H1 (cell line): ENCODE results near the gene MNAT1. TPM values are rescaled to one million over a fixed set of nuclear protein-coding genes. Genes with fewer than 3 reads are reported as not detected.

Experiments
- CTCF ChIA-PET: fragments of 300-600 bp; sonication (Branson Sonifier 250); formaldehyde crosslinking; loops from one replicate; lab custom pipeline; 2021; ENCODE audit not compliant: partially characterized antibody; lab: Charles Lee
- POLR2A ChIA-PET: fragments of 300-600 bp; sonication (Branson Sonifier 250); formaldehyde crosslinking; loops from one replicate; lab custom pipeline; 2021; ENCODE audit warnings: inconsistent platforms; ENCODE audit not compliant: partially characterized antibody; lab: Charles Lee
- DNase-seq, 2 experiments: peaks; one replicate each; pipeline versions ENCODE4 v3.0.0 to v3.0.0-alpha.2; 2010 to 2022; ENCODE audit warnings: low spot score in 2 of 2, low read depth in 1 of 2, mixed read lengths in 1 of 2
- FAIRE-seq: peaks from 2 replicates; lab custom pipeline; 2011; peaks lifted over from hg19 to GRCh38; lab: Jason Lieb, UNC
- H2AFZ ChIP-seq: 2 replicates; pipeline ENCODE4 v1.8.1; 2012; ENCODE audit warnings: low read length, inconsistent platforms
- H2AK5ac ChIP-seq: 2 replicates; pipeline ENCODE4 v1.6.1; 2013; ENCODE audit warnings: low read depth, low read length
- H2BK120ac ChIP-seq: replicated peaks from 2 replicates; pipeline ENCODE3; 2013; ENCODE audit warnings: low read depth, low read length, inconsistent platforms
- H2BK12ac ChIP-seq: 2 replicates; pipeline ENCODE4 v1.6.1; 2013; ENCODE audit warnings: low read depth, low read length
- H2BK15ac ChIP-seq: 2 replicates; pipeline ENCODE4 v1.6.1; 2013; ENCODE audit warnings: low read length
- H2BK20ac ChIP-seq: 2 replicates; pipeline ENCODE4 v1.6.1; 2013; ENCODE audit warnings: low read length
- H2BK5ac ChIP-seq: 2 replicates; pipeline ENCODE4 v1.6.1; 2013; ENCODE audit warnings: low read depth, low read length
- H3K14ac ChIP-seq: 2 replicates; pipeline ENCODE4 v1.6.1; 2013; ENCODE audit warnings: inconsistent platforms; ENCODE audit not compliant: insufficient read length
- H3K18ac ChIP-seq: 2 replicates; pipeline ENCODE4 v1.6.1; 2013; ENCODE audit warnings: low read length; ENCODE audit errors: extremely low read depth
- H3K23ac ChIP-seq: 2 replicates; pipeline ENCODE4 v1.6.1; 2013; ENCODE audit warnings: inconsistent platforms; ENCODE audit not compliant: insufficient read length
- H3K23me2 ChIP-seq: 2 replicates; pipeline ENCODE4 v1.6.1; 2013; ENCODE audit warnings: low read depth, low read length
- H3K27ac ChIP-seq: 2 replicates; pipeline ENCODE4 v1.6.1; 2011; ENCODE audit warnings: low read depth, low read length, inconsistent platforms
- H3K27me3 ChIP-seq, 4 experiments: replicated peaks in 1 of 4; 1 replicate in 1 of 4; 2 replicates in 3 of 4; pipeline versions ENCODE4 v1.6.1 to v1.8.1; 2011 to 2013; ENCODE audit warnings: low read length in 3 of 4, mild to moderate bottlenecking in 3 of 4, inconsistent platforms in 2 of 4, mixed read lengths in 2 of 4, moderate library complexity in 1 of 4; ENCODE audit not compliant: control insufficient read depth in 3 of 4, insufficient read depth in 3 of 4; ENCODE audit errors: extremely low read depth in 1 of 4
- H3K36me3 ChIP-seq, 4 experiments: 2 replicates each; pipeline versions ENCODE4 v1.6.1 to v1.8.1; 2011 to 2013; ENCODE audit warnings: mild to moderate bottlenecking in 4 of 4, low read length in 3 of 4, moderate library complexity in 2 of 4, control low read depth in 1 of 4, inconsistent platforms in 1 of 4; ENCODE audit not compliant: insufficient read depth in 4 of 4, control insufficient read depth in 2 of 4
- H3K4ac ChIP-seq: replicated peaks from 2 replicates; pipeline ENCODE3; 2013; ENCODE audit warnings: low read length, low read depth, mixed read lengths, inconsistent platforms; ENCODE audit not compliant: insufficient read length
- H3K4me1 ChIP-seq, 4 experiments: replicated peaks in 1 of 4; 1 replicate in 1 of 4; 2 replicates in 3 of 4; pipeline versions ENCODE4 v1.6.1 to v1.8.1; 2011 to 2013; ENCODE audit warnings: low read length in 3 of 4, inconsistent platforms in 2 of 4, mixed read lengths in 1 of 4; ENCODE audit not compliant: insufficient read depth in 4 of 4, control insufficient read depth in 3 of 4
- H3K4me2 ChIP-seq, 2 experiments: 2 replicates each; pipeline versions ENCODE4 v1.6.1 to v1.8.1; 2011 to 2013; ENCODE audit warnings: low read depth in 2 of 2, low read length in 2 of 2, control low read depth in 1 of 2, inconsistent platforms in 1 of 2, mild to moderate bottlenecking in 1 of 2; ENCODE audit not compliant: insufficient read depth in 1 of 2
- H3K4me3 ChIP-seq, 4 experiments: fragments of 200-600, 300-600 bp in 1 of 4; sonication (generic), shearing (Covaris generic), sonication (Bioruptor Twin) in 1 of 4; 2 replicates each; pipeline versions ENCODE4 v1.5.1 to v1.8.1; 2011 to 2016; ENCODE audit warnings: low read length in 4 of 4, low read depth in 3 of 4, control low read depth in 2 of 4, inconsistent platforms in 2 of 4, mild to moderate bottlenecking in 2 of 4, mixed read lengths in 1 of 4, moderate library complexity in 1 of 4; ENCODE audit not compliant: insufficient read depth in 2 of 4; ENCODE audit errors: extremely low read depth in 1 of 4
- H3K56ac ChIP-seq: replicated peaks from 2 replicates; pipeline ENCODE3; 2013; ENCODE audit warnings: low read depth, mild to moderate bottlenecking, mixed read lengths, low read length, inconsistent platforms; ENCODE audit not compliant: insufficient read length
- H3K79me1 ChIP-seq: 2 replicates; pipeline ENCODE4 v1.6.1; 2013; ENCODE audit warnings: low read depth, low read length, control low read depth
- H3K79me2 ChIP-seq, 2 experiments: 2 replicates each; pipeline versions ENCODE4 v1.6.1 to v1.8.1; 2012 to 2013; ENCODE audit warnings: low read length in 2 of 2, mild to moderate bottlenecking in 2 of 2, inconsistent platforms in 1 of 2; ENCODE audit not compliant: insufficient read depth in 2 of 2, control insufficient read depth in 1 of 2
- H3K9ac ChIP-seq, 4 experiments: replicated peaks in 1 of 4; 1 replicate in 1 of 4; 2 replicates in 3 of 4; pipeline versions ENCODE4 v1.6.1 to v1.8.1; 2011 to 2013; ENCODE audit warnings: low read depth in 3 of 4, low read length in 3 of 4, control low read depth in 2 of 4, mild to moderate bottlenecking in 2 of 4, moderate library complexity in 2 of 4, inconsistent platforms in 1 of 4; ENCODE audit errors: extremely low read depth in 1 of 4
- H3K9me3 ChIP-seq, 2 experiments: 2 replicates each; pipeline versions ENCODE4 v1.6.1 to v1.8.1; 2012 to 2013; ENCODE audit warnings: mild to moderate bottlenecking in 2 of 2, moderate library complexity in 2 of 2, control low read depth in 1 of 2, inconsistent platforms in 1 of 2, low read depth in 1 of 2, low read length in 1 of 2, mixed read lengths in 1 of 2; ENCODE audit not compliant: insufficient read depth in 2 of 2
- H4K20me1 ChIP-seq, 2 experiments: replicated peaks in 1 of 2; 2 replicates each; pipeline versions ENCODE3 to v1.8.1; 2011 to 2013; ENCODE audit warnings: inconsistent platforms in 2 of 2, low read length in 2 of 2, mild to moderate bottlenecking in 1 of 2; ENCODE audit not compliant: insufficient read depth in 2 of 2, control insufficient read depth in 1 of 2
- H4K5ac ChIP-seq: 2 replicates; pipeline ENCODE4 v1.6.1; 2013; ENCODE audit warnings: low read length, low read depth, mixed read lengths, inconsistent platforms; ENCODE audit not compliant: insufficient read length
- H4K8ac ChIP-seq: 2 replicates; pipeline ENCODE4 v1.8.0; 2013; ENCODE audit warnings: mild to moderate bottlenecking, moderate library complexity, low read length, inconsistent platforms; ENCODE audit not compliant: insufficient read depth; ENCODE audit errors: extremely low read depth
- H4K91ac ChIP-seq: replicated peaks from 2 replicates; pipeline ENCODE3; 2013; ENCODE audit warnings: low read length, mixed read lengths, inconsistent platforms; ENCODE audit not compliant: insufficient read length
- CHD2 ChIP-seq: IDR thresholded peaks from 2 replicates; pipeline ENCODE4 v1.6.1; 2012; ENCODE audit warnings: low read length, improper control_type of control experiment
- EGR1 ChIP-seq: IDR thresholded peaks from 2 replicates; pipeline ENCODE4 v1.6.1; 2011; ENCODE audit warnings: low read depth, low read length, borderline replicate concordance
- RXRA ChIP-seq: IDR thresholded peaks from 2 replicates; pipeline ENCODE4 v1.6.1; 2011; ENCODE audit warnings: low read depth, mild to moderate bottlenecking, low read length, moderate library complexity; ENCODE audit not compliant: insufficient read depth
- WGBS, 2 experiments: shearing (Covaris generic) in 1 of 2; methylation state at CpG; one replicate each; pipeline versions ENCODE4 v1.1.6 to v1.1.7; 2013 to 2015; ENCODE audit warnings: low lambda C conversion rate in 2 of 2, mixed read lengths in 2 of 2, inconsistent platforms in 1 of 2, low coverage in 1 of 2, missing lambda C conversion rate in 1 of 2; ENCODE audit not compliant: insufficient replicate concordance in 2 of 2, insufficient coverage in 1 of 2, insufficient read length in 1 of 2; ENCODE audit errors: extremely low coverage in 1 of 2, missing lambda C conversion rate in 1 of 2; 5-methylcytosine and 5-hydroxymethylcytosine counted together
- polyA plus RNA-seq, 7 experiments: library from polyadenylated mRNA; depleted of rRNA in 3 of 7; stranded (reverse) in 5 of 7; unstranded in 2 of 7; fragments of >200 nt in 5 of 7; fragments of 200-250 nt in 2 of 7; gene quantifications; 1 replicate in 5 of 7; 2 replicates in 1 of 7; 4 replicates in 1 of 7; pipeline versions ENCODE4 v1.2.1 to v1.2.3, GENCODE V29; 2011 to 2013; ENCODE audit warnings: missing spikeins in 2 of 7, mixed read lengths in 2 of 7
- total RNA-seq: library from RNA; stranded (reverse); fragmentation: NEBNext Ultra II Directional; extraction: Animal tissue kit (Norgen Biotek cat#: 25700); gene quantifications from 2 replicates; pipeline ENCODE4 v1.2.1, GENCODE V29; 2021

MNAT1 gene
- total and polyA plus RNA-seq, 2 of the 8 experiments (the other 6 are each of a cell fraction or from before 2014, with no cell fraction given), result 34.7 to 52.1 TPM

DNA sequence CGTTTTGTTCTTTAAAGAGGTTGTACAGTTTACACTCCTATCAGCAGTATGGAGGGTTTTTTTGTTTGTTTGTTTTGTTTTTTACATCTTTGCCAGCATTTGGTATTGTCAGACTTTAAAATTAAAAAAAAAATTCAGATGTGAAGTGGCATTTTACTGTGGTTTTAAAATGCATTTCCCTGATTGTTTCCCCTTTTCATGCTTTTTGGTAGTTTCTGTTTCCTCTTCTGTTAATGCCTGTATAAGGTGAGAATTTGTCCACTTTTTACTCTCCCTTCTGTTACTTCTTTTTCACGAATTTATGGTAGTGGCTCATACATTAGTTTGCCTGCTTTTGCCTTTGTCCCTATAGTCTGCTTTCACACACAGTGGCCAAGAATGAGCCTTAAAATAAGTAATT, 36.6 kb downstream of the MNAT1 start:
- no peak overlapping the region for H4K91ac ChIP-seq
- no peak overlapping the region for H3K27ac ChIP-seq
- FAIRE-seq (no peak), DNase-seq (no peak)
- H3K9me3 ChIP-seq, result no peaks in the 10 kb centered on the region
- no peak overlapping the region for H4K5ac ChIP-seq
- H3K23ac ChIP-seq, result no peak overlapping the region
- no peak overlapping the region for H3K9ac ChIP-seq
- ChIA-PET CTCF (no interaction called here), POLR2A (no interaction called here)
- H3K4me2 ChIP-seq, result no peak overlapping the region
- no peak overlapping the region for H2BK12ac ChIP-seq
- no peak overlapping the region for H2AK5ac ChIP-seq
- peaks cover 3% of the 10 kb centered on the region; the same call in 1 of the 2 replicates for H3K79me1 ChIP-seq
- no peak overlapping the region for H2BK15ac ChIP-seq
- no peak overlapping the region for H4K8ac ChIP-seq
- H3K36me3 ChIP-seq, result no peaks in the 10 kb centered on the region
- H3K18ac ChIP-seq, result no peak overlapping the region
- H4K20me1 ChIP-seq, result peaks cover 0 to 2% of the 10 kb centered on the region in 2 experiments
- no peaks in the 10 kb centered on the region for H3K4me1 ChIP-seq
- H3K4ac ChIP-seq, result no peak overlapping the region
- H3K14ac ChIP-seq, result no peak overlapping the region
- H3K79me2 ChIP-seq, result peaks cover under 1 to 65% of the 10 kb centered on the region in 2 experiments; a peak in 3 of 4 replicates
- H2AFZ ChIP-seq, result no peak overlapping the region
- no peaks in the 10 kb centered on the region for H3K23me2 ChIP-seq
- WGBS, 2 experiments, result 39% methylated on average over 2 of the region's 2 CpGs; no CpG with 5 or more reads in 1 of the 2 experiments
- no peak overlapping the region for H2BK120ac ChIP-seq
- H2BK5ac ChIP-seq, result no peak overlapping the region
- no peak overlapping the region for H3K4me3 ChIP-seq
- no peak overlapping the region for H2BK20ac ChIP-seq
- no peak overlapping the region for H3K56ac ChIP-seq
- H3K27me3 ChIP-seq, result no peaks in the 10 kb centered on the region
- TF ChIP-seq EGR1 (no peak), CHD2 (no peak), RXRA (no peak)
